HG03469 (cell line): ENCODE results near the gene UNC13D.
"Not testable (repeated sequence)": the region's sequence is repeated elsewhere in the genome, so short reads cannot be mapped to it uniquely, and the experiment has no call there.

ENCODE experiments used
- ATAC-seq: cut with Tn5 transposase; IDR thresholded peaks from one replicate; pipeline ENCODE4 v1.9.1; 2021; ENCODE audit warnings: mild to moderate bottlenecking, moderate library complexity, moderate number of reproducible peaks; ENCODE audit not compliant: unreplicated experiment

Gene UNC13D

DNA sequence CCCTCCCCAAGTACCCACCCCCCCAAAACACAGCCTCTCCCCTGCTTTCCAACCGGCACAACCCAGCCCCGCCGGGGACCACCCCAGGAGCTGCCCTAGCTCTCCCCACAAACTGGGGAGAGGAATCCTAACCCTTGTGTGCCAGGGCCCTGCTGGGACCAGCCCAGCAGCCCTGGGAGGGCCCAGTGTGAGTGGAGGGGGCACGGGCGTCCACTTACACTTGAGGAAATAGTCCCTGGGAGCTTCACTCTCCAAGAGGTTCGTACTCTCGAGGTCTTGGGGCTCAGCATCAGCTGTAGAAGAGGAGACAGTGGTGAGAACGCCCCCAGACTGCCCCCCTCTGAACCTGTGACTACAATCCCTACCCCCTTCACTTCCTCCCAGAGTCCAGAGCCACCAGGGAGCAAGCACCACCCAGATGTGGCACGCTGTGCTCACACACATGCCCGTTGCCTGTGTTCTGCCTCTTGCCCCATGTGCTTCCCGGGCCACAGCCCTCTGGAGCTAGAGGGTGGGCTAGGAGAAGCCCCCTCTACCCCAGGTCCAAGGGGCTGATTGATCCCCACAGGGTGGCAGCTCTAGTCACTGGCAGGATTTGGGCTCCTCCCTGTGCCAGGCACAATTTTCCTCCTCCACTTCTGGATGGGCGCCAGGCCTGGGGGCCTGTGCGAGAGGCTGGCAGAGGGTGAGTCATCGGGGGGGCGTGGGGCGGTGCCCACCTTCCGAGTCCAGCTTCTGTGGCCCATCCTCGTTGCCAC, 31.2 kb upstream of the UNC13D start:
- no peak for ATAC-seq

DNA sequence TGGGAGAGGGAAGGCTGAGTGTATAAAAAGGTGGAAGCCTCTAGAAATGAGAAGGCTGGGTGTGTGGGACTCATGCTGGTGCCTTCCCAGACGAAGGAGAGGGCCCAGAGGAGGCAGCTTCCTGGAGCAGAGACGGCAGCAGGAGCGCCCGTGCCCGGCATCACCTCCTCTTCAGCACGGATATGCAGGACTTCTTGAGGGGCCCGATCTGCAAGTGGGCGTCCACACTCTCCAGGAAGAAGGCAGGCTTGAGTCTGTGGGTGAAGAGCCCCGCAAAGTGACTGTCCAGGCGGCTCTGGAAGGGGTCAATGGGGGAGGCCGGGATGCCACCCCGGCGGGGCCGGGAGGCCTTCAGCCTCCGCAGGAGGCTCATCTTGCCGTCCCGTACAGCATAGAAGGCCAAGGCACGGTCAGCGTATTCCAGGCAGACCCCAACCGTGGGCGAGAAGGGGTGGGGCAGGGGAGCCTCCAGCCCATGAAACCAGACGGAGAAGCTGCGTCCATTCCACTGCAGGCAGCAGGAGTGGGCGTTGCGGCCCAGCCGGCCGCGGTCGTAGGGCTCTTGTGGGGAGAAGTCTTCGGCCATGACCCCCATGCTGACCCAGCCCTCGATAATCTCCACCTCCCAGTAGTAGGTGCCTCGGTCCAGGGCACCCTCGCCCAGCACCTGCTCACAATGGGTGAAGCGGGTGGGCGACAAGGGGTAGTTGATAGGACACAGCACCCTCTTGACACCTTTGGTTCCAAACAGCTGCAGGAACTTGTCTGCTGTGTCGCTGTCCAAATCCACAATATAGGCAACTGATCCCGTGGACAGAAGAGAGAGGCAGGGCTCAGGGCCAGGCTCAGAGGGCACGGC, 30.3 kb upstream of the UNC13D start:
- no peak for ATAC-seq

DNA sequence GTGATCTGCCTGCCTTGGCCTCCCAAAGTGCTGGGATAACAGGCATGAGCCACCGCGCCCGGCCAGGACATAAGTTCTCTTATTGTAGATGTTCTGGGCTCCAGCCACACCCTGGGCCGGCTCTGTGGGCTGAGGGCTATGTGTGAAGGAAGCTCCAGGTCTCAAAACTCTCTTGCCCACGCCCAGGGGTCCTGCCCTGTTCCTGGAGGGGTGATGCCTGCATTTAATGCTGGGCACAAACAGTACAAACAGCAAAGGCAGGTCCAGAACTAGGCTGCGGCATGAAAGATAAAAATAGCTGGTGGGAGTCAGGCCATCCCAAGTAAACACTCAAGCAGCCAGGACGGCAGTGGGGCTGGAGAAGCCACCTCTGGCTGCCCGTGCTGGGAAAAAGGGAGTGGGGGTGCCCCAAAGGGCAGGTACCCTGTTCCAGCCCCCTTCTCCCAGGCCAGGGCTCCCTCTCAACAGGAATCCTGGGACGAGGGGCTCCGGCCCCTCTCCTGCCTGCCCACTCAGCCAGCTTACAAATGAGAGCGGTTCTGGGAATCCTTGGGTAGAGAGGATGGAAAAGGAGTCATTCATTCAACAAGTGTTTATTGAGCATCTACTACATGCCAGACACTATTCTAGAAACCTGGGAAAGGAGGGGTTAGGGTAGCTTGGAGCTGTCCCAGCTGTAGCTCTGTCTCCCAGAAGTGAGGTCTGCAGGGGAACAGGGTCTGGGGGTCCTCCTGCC, 29.6 kb upstream of the UNC13D start:
- ATAC-seq, result no peak

DNA sequence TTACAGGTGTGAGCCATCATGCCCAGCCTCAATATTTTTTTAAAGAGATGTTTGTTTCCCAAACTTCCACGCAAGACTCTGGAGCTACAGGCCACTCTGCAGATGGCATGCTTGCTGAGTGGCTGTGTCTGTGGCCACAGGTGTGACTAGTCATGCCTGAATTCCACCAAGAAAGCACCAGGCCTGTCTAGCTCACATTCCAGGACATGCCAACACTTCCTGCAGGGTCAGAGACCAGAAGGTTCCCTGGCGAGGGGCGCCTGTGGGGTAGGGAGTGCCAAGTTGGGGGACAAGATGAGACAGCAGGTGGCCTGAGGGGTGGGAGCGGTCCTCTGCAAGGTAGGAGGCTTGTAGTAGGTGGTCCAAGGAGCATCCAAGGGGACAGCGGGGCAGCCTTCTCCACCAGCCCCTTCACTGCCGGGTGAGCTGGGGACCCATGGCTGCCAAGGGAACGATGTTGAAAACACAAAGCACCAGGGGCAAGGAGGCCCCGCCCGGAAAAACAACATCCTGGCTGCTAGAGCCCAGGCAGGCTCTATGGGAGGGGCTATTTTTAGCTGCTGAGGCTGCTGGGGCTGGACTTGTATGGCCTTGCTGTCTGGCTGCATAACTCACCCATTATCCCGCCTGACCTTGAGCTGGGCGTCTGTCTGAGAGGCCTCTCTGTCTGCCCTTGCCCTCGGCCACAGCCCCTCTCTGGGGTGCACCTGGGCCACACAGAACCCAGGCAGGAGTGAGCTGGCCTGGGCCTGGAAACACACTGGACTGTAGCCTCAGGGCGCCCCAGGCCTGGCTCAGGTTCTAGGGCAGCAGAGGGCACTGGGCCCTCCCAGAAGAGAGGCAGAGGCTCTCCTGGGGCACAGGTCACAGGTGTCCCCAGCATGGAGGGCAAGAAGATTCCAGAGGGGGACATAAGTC, 28.5 kb upstream of the UNC13D start:
- ATAC-seq, result no peak

DNA sequence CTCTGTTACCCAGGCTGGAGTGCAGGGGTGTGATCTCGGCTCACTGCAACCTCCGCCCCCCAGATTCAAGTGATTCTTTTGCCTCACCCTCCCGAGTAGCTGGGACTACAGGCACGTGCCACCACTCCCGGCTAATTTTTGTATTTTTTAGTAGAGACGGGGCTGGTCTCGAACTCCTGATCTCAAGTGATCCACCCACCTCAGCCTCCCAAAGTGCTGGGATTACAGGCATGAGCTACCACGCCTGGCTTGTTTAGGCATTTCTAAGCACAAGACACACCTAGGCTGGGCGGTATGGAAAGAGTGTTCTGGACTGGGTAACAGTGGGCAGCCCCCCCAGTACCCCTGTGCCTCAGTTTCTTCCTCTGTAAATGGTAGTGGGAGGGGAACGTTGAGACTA, 26.0 kb upstream of the UNC13D start:
- not testable (repeated sequence) for ATAC-seq

DNA sequence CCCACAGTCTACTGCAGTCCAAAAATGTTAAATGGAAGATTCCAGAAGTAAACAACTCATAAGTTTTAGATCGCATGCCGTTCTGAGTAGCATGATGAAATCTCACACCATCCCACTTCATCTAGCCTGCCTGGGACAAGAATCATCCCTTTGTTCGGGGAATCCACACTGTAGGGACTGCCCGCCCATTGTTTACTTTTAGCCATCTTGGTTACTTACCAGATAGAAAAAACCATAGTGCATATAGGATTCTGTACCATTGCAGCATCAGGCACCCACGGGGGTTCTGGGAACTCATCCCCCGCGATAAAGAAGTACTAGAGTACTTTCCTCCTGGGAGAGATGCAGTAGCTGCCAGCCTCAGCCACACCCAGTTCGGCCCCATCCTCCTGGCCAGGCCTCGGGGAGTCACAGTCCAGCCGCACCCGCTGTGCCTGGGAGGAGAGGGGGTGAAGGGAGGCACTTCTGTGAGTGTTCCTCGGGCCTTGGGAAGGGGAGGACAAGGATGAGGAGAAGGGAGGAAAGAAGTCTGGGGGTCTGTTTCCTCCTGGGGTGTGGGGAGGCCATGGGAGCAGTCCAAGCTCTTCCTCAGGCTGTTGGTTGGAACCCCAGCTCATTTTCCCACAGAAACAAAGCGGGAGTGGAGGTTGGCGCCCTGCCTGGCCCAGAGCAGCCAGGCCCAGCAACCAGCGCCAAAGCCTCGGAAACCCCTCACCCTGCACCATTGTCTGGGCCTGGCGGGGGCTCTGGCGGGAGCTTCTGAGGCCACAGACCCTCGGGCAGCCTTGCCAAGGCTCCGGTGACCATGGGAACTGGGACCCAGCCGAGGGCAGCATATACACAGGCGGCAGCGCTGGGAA, 25.3 kb upstream of the UNC13D start:
- ATAC-seq, result no peak

DNA sequence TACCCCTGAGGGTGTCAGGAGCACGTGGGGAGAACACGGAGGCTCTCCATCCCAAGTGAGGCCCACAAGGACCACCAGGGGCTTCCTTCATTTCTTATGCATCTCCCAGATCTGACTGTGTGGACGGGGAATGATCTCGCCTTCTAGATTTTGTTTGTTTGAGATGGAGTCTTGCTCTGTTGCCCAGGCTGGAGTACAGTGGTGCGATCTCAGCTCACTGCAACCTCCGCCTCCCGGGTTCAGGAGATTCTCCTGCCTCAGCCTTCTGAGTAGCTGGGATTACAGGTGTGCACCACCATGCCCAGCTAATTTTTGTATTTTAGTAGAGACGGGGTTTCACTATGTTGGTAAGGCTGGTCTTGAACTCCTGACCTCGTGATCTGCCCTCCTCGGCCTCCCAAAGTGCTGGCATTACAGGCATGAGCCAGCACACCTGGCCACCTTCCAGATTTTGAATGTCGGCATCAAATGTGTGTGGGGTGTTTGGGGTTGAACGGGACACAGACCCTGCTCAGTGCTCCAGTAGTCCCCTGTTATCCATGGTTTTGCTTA, 24.6 kb upstream of the UNC13D start:
- not testable (repeated sequence) for ATAC-seq

DNA sequence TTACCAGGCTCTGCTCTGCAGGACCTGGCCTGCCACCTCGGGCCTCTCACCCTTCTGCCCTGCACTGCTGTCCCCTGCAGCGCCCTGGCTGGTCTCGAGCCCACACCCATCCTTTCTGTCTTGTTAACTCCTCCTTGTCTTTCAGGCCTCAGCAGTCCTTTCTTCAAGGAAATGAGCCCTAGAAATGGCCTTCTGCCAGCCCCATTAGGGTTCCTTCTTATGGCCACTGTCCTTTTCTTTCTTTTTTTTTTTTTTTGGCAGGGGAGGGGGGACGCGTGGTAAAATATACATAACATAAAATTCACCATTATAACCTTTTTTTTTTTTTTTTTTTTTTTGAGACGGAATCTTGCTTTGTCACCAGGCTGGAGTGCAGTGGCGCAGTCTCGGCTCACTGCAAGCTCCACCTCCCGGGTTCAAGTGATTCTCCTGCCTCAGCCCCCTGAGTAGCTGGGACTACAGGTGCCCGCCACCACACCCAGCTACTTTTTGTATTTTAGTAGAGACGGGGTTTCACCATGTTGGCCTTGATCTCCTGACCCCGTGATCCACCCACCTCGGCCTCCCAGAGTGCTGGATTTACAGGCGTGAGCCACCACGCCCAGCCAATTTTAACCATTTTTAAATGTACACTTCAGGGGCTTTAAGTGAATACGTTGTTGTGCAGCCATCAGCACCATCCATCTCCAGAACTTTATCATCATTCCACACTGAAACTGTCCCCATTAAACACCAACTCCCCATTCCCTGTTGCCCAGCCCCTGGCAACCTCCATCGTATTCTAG, 21.4 kb upstream of the UNC13D start:
- ATAC-seq, result not testable (repeated sequence)

DNA sequence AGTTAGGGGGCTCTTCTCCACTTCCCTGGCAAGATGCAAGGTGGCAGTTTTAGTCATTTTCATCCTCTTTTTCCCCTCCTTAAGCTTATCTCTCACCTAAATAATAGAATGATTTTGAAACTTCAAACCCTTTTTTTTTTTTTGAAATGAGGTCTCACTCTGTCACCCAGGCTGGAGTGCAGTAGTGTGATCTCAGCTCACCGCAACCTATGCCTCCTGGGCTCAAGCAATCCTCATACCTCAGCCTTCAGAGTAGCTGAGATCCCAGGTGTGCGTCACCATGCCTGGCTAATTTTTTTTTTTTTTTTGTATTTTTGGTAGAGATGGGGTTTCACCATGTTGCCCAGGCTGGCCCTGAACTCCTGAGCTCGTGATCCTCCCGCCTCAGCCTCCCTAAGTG, 20.7 kb upstream of the UNC13D start:
- not testable (repeated sequence) for ATAC-seq

DNA sequence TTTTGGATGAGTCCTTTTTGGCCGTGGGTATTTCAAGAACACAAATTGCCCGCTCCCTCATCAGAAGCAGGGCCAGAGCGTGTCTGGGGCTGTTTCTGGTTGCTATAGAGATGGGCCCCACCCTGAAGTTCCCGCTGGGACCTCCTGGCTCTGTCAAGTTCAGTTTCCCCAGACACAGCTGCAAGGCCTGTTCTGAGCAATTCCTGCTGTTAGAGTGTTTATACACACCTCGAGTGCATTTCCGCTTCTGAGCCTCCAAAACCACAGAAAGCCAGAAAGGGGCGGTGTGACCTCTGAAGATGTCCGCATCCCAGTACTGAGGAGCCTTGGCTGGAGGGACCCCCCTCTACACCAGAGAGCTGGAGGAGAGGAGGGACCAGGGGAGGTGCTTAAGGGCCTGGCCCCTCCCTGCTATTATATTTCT, 20.3 kb upstream of the UNC13D start:
- ATAC-seq, result no peak

DNA sequence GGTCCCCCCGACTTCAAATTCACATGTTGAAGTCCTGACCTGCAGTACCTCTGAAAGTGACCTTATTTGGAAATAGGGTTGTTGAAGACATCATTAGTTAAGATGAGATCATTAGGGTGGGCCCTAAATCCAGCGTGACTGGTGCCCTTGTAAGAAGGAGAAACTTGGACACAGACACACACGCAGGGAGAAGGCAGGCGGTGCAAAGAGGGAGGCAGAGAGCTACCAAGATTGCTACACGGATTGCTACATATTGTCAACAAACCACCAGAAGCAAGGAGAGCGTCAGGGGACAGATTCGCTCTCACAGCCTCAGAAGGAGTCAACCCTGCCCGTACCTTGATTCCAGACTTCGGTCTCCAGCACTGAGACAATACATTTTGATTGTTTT, 17.7 kb upstream of the UNC13D start:
- no peak for ATAC-seq

DNA sequence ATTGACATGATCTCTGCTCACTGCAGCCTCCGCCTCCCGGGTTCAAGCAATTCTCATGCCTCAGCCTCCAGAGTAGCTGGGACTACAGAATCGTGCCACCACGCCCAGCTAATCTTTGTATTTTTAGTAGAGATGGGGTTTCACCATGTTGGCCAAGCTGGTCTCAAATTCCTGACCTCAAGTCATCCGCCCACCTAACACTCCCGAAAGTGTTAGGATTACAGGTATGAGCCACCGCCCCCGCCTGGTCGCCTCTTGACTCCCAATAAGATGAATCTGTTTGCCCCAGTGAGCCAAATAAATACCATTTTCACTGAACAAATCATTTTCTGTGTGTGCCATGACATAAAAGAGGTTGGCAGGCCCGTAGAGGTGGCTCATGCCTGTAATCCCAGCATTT, 15.2 kb upstream of the UNC13D start:
- not testable (repeated sequence) for ATAC-seq

DNA sequence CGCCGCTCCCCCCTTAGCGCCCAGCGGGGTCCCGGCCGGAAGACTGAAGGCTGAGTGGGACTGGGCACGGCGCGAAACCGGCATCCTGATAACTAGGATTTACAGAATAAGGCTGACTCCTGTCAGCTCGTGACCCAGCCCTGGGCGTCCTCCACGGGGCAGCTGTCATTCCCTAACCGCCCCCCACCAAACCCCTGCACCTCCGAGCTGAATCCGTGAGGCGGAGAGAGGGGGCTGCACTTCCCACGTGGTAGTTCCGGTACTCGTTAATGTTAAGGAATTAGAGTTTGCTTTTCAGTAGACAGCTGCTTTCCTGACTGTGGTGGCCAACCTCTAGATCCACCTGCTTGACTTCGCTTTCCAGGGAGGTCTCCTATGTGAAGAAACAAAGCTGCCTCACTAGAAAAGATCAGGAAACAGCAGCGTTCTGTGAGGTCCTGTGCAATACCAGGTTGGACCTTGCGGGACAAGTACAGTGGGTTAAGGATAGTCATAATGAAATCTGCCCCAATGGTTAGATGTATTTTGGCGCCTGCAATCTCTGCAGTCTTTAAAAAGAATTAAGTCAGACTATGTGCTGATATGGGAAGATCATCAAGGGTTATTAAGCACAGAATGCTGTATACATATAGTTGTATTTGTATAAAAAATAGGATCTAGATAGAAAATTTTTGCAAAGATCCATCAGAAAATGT, 12.0 kb upstream of the UNC13D start:
- no peak for ATAC-seq

DNA sequence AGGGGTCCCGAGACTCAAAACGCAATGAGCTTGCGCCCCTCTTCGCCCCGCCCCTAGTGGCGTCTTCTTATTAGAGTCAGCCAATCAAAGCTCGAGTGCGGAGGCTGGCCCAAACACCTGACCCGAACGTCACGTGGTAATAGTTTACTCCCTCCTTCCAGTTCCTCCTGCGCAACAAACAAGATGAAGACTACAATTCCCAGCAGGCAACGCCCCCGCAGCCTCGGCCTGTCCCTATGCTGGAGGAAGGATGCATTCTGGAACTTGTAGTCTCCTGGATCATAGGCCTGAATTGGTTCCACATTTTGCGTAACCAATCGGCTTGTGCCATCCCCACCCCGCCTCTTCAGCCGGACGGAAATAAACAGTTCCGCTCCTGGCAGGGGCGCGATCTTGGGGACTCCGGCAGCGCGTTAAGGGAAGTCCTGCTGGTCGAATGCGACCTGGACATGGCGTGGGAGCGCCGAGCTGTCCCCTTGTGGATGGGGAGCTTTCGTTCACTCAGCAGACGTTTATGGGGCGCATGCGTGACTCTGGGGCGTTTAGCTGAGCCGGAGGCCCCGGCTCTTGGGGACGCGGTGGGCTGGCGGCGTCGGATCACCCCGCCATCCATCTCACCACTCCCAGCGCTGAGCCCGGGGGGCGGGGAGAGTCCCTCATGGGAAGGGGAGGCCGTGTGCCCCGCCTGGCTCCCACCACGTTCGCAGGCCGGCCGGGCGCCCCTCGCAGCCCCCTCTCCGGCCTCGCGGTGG, 11.3 kb upstream of the UNC13D start, which contains the start of gene WBP2:
WBP2 (minus strand) TSS at position 26 of the 752 bp plus-strand sequence. CDS start 38 bp downstream, outside the sequence.
- peak; percentile 72 for ATAC-seq

DNA sequence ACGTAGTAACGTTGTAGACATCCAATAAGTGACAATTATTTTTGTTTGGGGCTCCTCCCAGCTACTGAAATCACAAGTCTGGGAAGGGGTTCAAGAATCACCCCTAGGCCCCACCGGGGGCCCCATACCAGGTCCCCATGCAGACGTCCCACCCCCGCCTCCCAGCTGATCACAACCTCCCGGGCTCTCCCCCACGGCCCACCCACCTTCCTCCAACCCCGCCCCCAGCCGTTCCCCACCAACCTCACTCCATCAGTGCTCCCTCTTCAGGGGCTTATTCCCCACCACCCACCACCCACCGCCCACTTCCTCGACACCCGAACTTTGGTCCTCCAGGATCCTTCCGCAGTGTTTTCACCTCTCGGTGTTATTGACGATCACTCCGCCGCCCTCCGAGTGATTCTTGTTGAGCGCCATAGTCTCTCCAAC, 10.7 kb upstream of the UNC13D start:
- ATAC-seq, result no peak

DNA sequence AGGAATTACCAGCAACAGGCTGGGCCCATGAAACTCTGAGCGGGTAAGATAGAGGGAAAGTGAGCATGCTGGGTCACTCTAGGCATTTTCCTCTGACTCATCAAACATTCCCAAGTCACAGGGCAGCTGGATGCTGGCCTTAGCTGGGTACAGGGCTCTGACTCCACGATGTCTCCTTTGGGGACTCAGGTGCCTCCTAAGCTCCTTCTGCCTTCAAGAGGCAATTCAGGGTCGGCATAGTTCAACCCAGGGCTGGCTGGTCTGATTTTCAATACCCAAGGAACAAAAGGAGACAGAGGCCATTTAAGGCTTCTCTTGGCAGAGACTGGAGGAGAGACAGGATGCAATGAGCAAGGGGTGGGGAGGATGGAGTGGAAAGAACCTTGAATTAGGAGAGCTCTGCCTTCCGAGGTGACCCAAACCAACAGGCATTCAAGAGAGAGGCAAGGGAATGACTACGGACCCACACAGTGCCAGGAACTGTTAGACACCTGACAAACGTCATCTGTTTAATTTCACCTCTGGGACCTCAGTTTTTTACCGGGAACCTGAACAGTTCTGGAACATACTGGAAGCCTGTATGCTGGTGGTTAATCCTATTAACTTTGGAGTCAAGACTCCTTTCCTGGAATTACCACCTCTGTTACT, 10.0 kb upstream of the UNC13D start:
- ATAC-seq, result no peak
